AG09319 (cell line): ENCODE measurements around the gene NUP133.
"Not testable (repeated sequence)": the region's sequence is repeated elsewhere in the genome, so short reads cannot be mapped to it uniquely, and the experiment has no call there.

Experiments used
- DNase-seq: peaks from one replicate; pipeline ENCODE4 v3.0.0-alpha.2; 2010; ENCODE audit warnings: low read depth; ENCODE audit errors: extremely low read depth
- CTCF ChIP-seq: IDR thresholded peaks from 2 replicates; pipeline ENCODE4 v1.5.1; 2011; ENCODE audit warnings: low read depth, mild to moderate bottlenecking, inconsistent platforms, low read length, moderate library complexity

The NUP133 gene

DNA sequence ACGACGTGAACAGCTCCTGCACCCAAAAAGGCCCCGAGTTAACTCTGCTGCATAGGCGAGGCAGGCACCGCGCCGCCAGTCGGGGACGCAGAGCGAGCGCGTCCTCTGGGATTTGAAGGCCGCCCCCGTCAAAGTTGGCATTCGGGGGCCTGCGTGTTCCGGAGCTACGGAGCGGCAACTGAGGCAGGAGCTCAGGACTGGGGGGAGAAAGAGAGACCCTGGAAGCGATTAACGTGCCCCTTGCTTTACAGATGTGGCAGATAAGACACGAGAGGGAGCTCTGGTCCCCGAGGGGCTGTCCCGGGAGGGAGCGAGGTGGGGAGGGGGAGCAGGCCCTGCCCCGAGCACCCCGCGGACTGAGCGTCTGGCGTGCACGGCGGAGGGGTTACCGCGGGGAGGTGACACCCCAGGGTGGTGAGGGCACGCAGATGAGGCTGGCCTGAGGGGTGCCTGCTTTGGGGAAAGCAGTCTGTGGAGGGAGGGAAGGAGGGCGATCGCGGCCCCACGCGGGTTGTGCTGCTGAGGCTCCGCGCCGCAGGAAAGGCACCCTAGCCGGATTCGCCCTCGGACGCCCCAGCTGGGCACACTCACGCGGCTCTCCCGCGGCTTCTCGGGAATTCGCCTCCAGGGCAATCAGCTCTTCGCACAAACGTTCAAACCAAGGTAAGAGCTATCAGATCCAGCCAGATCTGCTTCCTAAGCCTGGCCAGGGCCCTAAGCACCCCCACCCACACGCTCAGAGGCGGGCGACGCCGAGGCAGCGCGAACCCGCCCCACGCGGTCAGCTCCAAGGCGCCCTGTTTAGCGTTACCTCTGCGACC, 100.7 kb downstream of the NUP133 start:
- no peak for TF ChIP-seq CTCF
- DNase-seq: no peak

DNA sequence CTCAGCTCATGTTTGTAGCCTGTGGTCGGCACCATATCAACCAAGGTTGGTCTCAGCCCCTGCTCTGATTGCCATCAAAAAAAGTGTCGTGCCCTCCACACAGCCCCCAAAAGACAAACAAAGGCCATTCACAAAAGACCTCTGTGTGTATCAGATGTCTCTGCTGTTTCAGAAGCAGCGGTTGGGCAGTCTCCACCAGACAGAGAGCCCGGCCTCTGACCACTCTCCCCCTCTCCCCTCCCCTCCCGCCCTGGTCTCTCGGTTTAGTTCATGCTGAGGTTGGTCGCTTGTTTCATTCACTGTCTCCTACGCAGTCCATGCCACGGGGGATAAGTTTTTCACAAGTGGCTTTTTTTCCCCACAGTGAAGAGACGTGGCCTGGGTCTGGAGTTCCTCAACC, 101.3 kb downstream of the NUP133 start:
- DNase-seq: no peak
- TF ChIP-seq CTCF: no peak

DNA sequence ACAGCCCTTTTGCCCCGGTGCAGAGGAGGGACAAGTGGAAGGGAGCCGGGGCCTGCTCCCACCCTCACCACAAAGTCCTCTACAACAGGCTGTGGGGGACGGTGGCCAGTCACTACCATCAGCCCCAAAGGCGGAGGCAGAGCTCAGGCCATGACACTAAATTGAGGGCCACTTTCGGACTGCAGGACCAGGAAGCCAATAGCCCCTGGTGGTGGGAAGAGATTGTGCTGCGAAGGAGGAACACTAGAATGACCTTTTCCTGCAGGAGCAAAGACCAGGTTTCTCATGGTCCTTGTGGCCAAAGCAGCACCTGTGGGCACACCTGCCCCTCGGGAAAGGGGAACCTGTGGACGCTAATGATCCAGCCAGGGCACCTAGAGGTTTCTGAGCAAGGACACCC, 104.6 kb downstream of the NUP133 start:
- no peak for DNase-seq
- no peak for TF ChIP-seq CTCF

- no peak for DNase-seq
- no peak for TF ChIP-seq CTCF
Observed at GRCh38 chr1:229402993-229403392, 105.1 kb downstream of the NUP133 start.

DNA sequence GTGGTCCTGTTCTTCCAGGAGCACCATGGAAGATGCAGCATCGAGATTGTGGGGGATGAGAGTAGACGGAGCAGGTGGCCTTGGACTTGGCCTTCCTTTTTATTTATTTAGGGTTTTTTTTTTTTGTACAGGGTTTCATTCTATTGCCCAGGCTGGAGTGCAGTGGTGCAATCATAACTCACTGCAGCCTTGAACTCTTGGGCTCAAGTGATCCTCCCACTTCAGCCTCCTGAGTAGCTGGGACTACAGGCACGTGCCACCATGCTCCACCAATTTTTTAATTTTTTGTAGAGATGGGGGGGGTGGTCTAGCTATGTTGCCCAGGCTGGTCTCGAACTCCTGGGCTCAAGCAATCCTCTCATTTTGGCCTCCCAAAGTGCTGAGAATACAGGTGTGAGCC, 105.8 kb downstream of the NUP133 start:
- not testable (repeated sequence) for DNase-seq

GRCh38 chr1:229397762-229398161, 110.4 kb downstream of the NUP133 start:
- no peak for TF ChIP-seq CTCF
- no peak for DNase-seq

DNA sequence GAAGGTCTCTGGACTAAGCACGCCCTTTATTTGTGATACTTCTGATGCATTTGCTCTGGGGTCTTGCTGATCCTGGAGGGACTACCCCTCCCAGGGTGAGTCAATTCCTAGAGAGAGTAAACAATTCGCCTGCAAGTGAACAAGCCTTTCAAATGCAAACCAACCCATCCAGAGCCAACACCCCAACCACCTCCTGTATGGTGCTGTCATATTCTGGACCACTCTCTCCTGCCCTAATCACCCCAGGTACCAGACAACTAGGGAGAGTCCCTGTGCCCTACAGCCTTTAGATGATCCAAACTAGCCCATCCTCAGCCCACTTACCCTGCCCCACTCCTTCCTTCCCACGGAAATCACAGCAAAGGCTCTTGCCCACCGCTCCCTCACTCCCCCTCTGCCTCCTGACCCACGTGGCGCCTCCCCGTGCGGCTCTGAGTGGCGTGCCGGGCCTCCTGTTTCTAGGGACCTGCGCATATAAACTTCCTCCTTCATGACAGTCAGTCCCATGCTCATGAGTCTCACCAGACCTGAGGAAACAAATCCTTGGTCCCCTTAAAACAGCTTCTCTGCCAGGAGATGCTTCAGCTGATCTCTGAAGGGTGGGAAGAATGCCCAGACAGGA, 111.4 kb downstream of the NUP133 start:
- no peak for TF ChIP-seq CTCF
- DNase-seq: no peak

- DNase-seq: not testable (repeated sequence)
Observed at GRCh38 chr1:229394517-229394916, 113.6 kb downstream of the NUP133 start.
